Measurements from ENCODE around the gene KIF5C.

DNA sequence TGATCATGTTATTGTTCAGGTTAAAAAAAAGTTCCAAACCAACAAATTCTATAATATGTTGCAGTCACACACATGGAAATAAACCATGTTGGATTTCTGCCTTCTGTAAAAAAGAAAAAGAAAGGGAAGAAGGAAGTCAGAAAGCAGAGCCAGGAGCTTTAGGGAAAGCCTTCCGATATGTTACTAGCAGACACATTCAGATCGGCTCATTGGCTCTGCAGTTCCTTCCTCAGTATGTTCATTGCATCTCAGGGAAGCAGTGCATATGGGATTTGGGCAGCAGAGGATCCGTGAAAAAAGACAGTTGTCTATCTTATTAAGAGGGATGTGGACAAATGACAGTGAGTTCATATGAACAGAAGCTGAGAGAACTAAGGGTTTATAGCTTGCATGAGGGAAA, 68.1 kb downstream of the KIF5C start:
- TF ChIP-seq, protein P1, sequence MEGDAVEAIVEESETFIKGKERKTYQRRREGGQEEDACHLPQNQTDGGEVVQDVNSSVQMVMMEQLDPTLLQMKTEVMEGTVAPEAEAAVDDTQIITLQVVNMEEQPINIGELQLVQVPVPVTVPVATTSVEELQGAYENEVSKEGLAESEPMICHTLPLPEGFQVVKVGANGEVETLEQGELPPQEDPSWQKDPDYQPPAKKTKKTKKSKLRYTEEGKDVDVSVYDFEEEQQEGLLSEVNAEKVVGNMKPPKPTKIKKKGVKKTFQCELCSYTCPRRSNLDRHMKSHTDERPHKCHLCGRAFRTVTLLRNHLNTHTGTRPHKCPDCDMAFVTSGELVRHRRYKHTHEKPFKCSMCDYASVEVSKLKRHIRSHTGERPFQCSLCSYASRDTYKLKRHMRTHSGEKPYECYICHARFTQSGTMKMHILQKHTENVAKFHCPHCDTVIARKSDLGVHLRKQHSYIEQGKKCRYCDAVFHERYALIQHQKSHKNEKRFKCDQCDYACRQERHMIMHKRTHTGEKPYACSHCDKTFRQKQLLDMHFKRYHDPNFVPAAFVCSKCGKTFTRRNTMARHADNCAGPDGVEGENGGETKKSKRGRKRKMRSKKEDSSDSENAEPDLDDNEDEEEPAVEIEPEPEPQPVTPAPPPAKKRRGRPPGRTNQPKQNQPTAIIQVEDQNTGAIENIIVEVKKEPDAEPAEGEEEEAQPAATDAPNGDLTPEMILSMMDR (conservative IDR thresholded peaks at IDR 0.05): no peak
- TF ChIP-seq ZFX (IDR thresholded peaks at IDR 0.05): no peak

Data from C4-2B (cell line).